K562 (cell line): ENCODE results near the gene CLCA1. TPM values are rescaled to one million over a fixed set of nuclear protein-coding genes. Genes with fewer than 3 reads are reported as not detected.

Source experiments
- CREB1 ChIP-seq, 2 experiments: sonication (generic) in 1 of 2; formaldehyde crosslinking in 1 of 2; IDR thresholded peaks; 2 replicates each; pipeline versions ENCODE4 v1.6.1 to v1.8.0; 2012 to 2022; ENCODE audit warnings: inconsistent platforms in 1 of 2, mild to moderate bottlenecking in 1 of 2, missing genetic modification reagents in 1 of 2, moderate library complexity in 1 of 2
- DPF2 ChIP-seq: fragments of 450-650 bp; IDR thresholded peaks from 2 replicates; pipeline ENCODE4 v1.6.1; 2016
- MECOM ChIP-seq: fragments of 250-450 bp; sonication (Bioruptor Pico); IDR thresholded peaks from 2 replicates; pipeline ENCODE4 v1.8.0; 2022; ENCODE audit warnings: inconsistent platforms
- MTA3 ChIP-seq: fragments of 450-650 bp; formaldehyde crosslinking; IDR thresholded peaks from 2 replicates; pipeline ENCODE4 v1.6.1; 2017; ENCODE audit warnings: mild to moderate bottlenecking, borderline replicate concordance
- ZC3H4 ChIP-seq: sonication (generic); formaldehyde crosslinking; IDR thresholded peaks from 2 replicates; pipeline ENCODE4 v1.9.0; 2021; ENCODE audit warnings: missing genetic modification reagents, borderline replicate concordance
- ZFX ChIP-seq: sonication (generic); formaldehyde crosslinking; IDR thresholded peaks from 2 replicates; pipeline ENCODE4 v1.8.0; 2022; ENCODE audit warnings: mild to moderate bottlenecking, missing genetic modification reagents, moderate library complexity
- ZKSCAN8 ChIP-seq: fragments of 200-800 bp; sonication (Bioruptor generic); IDR thresholded peaks from 2 replicates; pipeline ENCODE4 v1.6.1; 2016; ENCODE audit warnings: missing genetic modification characterization, missing compliant biosample characterization
- ZNF175 ChIP-seq: fragments of 200-800 bp; sonication (Bioruptor generic); IDR thresholded peaks from 2 replicates; pipeline ENCODE4 v1.6.1; 2016; ENCODE audit warnings: low read depth, mild to moderate bottlenecking, missing genetic modification characterization, missing compliant biosample characterization
- ZNF449 ChIP-seq: fragments of 250-450 bp; sonication (Bioruptor Pico); IDR thresholded peaks from 2 replicates; pipeline ENCODE4 v1.8.0; 2022; ENCODE audit warnings: moderate library complexity, mild to moderate bottlenecking, inconsistent platforms
- polyA plus RNA-seq, 8 experiments: library from polyadenylated mRNA; depleted of rRNA in 4 of 8; stranded (reverse) in 5 of 8; unstranded in 3 of 8; fragments of >200 nt; fragmentation: Nextera tagmentation in 2 of 8; fragmentation: Illumina TruSeq in 1 of 8; extraction: Ambion mirVana in 2 of 8; extraction: Trizol in 1 of 8; gene quantifications; 2 replicates each; pipeline versions ENCODE4 v1.2.1 to v1.2.3, GENCODE V29; 2011 to 2014; ENCODE audit warnings: inconsistent platforms in 1 of 8, missing spikeins in 1 of 8
- total RNA-seq, 7 experiments: library from RNA; depleted of rRNA in 6 of 7; stranded (reverse); fragments of >200 nt in 6 of 7; fragmentation: Illumina TruSeq in 2 of 7; extraction: Trizol in 2 of 7; gene quantifications; 2 replicates each; pipeline versions ENCODE4 v1.2.1 to v1.2.3, GENCODE V29; 2011 to 2021; ENCODE audit warnings: low replicate concordance in 1 of 7

The CLCA1 gene
- total and polyA plus RNA-seq, 9 of the 15 experiments (the other 6 are each of a cell fraction or from before 2014, with no cell fraction given) = 0.03 to 0.08 (median 0.04) TPM; not detected in 6

GRCh38 chr1:86530211-86530845 is 61.6 kb downstream of the CLCA1 start (continued):
- TF ChIP-seq MTA3 = no peak
- no peak for TF ChIP-seq ZNF175 (CRISPR knock-in tag)
- TF ChIP-seq ZNF449 (CRISPR knock-in tag) = no peak
- TF ChIP-seq ZC3H4 (CRISPR knock-in tag) = no peak
- no peak for TF ChIP-seq ZFX (CRISPR knock-in tag)
- TF ChIP-seq MECOM (CRISPR knock-in tag) = no peak
- no peak for TF ChIP-seq ZKSCAN8 (CRISPR knock-in tag)
- no peak for TF ChIP-seq CREB1 (IDR thresholded peaks at IDR 0.05)
- no peak for TF ChIP-seq CREB1 (CRISPR knock-in tag; IDR thresholded peaks at IDR 0.05)
- no peak for TF ChIP-seq DPF2
- TF ChIP-seq, all 486 proteins: peak for 0
